HUDEP-2 (cell line): ENCODE measurements around the gene RGS6.

Experiments
- DNase-seq, 76 experiments: peaks; one replicate each; lab custom pipeline; 2025; ENCODE audit not compliant: unreplicated experiment in 76 of 76; lab: John Stamatoyannopoulos, UW

The RGS6 gene

DNA sequence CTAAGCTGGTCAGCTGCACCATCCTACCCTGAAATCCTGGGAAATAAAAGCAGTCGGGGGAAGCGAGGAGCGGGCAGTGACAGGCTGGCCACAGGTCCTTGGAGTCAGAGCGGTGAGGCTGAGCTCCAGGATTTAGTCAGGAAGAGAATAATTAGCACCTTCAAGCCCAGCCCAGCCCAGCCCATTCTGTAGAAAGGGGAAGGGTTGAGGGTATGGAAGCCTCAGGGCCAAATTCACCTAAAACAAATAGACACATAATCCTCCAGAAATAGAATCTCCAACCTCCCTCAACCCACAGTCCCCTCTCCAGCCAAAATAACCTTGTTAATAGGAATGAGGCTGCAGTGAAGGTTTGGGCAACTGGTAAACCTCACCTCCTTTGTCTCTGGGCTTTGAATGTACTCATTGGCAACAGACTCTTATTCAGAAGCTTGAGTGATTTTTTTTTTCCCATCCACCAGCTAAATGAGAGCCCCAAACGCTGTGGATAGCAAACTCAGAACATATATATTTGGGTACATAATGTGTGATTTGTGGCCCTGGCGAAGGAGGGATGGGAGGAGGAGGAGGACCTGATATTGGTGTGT is 627.5 kb downstream of the RGS6 start:
- no peak for DNase-seq

DNA sequence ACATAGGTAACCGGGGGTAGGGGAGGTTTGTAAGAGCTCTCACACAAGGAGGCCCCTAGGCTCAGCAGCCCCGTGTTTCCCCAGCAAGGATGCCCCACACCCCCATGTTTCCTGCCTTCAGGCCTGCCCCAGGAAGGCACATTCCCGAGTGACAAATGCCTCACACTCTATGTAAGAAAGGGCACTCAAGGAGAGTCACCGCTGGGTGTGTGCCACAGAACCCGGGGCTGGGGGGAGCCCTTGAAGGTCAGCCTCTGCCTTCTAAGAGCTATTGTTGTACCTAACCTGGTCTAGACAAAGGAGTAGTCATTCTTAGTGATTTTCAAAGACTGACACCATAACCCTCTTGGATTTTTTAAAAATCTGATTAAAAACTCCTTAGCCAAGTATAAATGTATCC is 628.1 kb downstream of the RGS6 start:
- DNase-seq, result no peak

- no peak for DNase-seq
These were observed 628.8 kb downstream of the RGS6 start for GRCh38 chr14:72560889-72561493.

DNA sequence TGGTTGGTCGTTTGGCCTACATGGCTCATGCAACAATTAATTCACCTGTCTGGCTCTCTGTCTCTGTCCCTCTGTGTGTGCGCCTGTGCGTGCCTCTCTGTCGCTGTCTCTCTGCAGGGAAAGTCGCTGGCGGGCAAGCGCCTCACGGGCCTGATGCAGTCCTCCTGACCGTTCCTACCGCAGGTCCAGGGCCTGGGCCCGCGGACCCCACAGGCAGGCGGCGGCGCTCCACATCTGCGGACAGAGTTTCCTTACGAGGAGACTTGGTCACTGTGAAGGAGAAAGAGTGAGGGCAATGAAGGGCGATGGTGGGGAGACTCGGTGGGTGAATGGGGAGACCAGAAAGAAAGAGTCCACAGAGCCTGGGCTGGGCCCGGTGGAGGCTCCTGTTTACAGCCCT is 630.1 kb downstream of the RGS6 start:
- no peak for DNase-seq

DNA sequence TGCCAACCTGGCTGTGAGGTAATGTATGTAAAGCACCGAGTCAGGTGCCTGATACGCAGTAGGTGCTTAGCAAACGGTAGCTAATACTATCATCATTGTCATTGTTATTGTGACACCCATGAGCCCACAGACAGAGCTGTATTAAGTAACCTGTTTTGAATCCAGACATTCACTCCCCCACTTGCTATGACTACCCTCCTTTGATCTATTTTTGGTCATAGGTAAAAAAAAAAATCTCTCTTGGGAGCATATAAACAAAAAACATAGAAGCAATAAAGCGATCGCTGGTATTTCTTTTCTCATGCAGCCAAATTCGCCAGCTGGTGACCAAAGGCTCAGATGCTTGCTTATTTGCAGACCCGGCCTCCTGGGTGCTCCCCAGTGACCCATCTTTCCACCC is 631.4 kb downstream of the RGS6 start:
- no peak for DNase-seq

DNA sequence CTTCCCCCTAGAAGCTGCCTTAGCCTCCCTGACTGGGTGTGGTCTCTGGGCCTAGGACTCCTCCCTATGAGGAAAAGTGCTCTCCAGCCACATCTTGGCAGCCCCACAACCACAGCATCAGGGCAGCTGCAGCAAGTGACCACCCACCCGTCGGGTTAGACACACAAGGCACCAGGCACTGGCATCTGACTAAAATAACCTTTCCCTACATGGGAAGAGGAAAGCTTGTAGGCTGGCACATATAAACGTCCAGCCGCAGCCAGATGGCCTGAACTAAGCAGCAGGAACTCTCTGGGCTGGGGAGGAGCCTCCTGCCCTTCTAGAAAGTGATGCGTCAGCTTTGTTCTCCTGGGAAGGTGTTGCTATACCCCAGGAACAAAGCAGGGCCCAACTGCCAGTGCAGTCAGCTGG is 632.9 kb downstream of the RGS6 start:
- no peak for DNase-seq

DNA sequence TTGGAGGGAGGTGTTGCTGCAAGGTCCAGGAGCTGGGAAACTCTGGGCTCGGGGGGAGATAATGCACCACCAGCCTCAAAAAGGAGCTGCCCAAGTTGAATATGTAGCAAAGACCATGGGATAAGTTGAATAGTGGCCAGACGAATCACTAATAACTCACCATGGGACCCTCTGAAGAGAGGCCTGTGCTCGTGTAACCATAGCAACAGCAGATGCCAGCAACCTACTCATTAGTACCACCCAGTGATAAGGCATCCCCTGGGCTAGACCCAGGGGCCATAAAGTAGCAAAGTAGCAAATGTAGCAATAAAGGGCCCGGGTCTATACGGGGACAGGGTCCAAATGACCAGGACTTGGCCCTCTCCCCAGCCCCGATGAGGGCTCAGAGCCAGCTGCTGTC is 633.7 kb downstream of the RGS6 start:
- DNase-seq, result no peak

DNA sequence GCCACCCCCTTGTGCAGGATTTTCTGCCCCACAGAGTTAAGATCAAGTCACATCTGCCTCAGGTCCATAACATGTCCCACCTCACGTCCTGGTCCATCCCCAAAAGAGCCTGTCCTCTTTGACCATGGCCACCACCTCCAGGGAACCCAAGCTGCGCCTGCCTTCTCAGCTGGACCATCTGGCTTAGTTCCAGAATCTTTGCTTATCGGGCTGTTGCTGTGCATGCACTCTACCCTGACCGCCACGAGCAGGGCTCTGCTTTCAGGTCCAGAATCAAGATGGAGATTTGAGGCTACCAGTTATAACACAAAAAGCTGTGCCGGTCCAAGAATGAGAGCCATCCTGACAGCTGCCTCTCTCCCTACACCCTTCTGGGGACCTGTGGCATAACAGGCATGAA is 635.0 kb downstream of the RGS6 start:
- DNase-seq, result peak in 3 of 76 experiments; percentile 8 to 15 (median 10)

DNA sequence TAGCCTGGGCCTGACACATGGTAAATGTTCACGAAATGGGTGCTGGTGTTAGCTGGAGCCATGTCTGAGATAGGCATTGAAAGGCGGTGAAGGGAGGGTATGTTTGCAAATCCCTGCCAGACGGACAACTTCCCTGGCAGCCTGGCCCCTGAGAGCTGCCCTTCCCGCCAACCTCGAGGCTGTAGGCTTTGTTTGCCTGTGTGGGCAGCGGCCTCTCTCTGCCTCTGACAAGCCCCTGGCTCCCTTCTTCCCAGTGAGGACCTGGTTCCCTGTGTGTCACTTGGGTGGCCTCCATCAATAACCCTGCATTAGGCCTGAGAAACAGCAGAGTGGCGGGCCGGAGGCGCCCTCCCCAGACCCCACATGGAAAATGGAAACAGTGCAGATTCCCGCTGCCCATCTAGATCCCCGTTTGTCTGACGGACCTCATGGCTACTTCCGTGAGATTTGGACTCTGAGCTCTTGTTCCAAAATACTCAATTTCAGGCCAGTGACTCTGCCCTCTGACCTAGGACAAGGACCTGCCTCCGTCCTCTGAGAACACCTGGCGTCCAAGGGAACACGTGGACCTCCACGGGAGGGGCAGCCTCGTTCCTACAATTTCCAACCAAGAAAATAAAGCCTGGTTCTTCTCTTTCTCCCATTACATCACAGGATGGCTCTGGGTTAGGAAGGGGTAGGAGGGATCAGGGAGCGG is 636.2 kb downstream of the RGS6 start:
- no peak for DNase-seq

DNA sequence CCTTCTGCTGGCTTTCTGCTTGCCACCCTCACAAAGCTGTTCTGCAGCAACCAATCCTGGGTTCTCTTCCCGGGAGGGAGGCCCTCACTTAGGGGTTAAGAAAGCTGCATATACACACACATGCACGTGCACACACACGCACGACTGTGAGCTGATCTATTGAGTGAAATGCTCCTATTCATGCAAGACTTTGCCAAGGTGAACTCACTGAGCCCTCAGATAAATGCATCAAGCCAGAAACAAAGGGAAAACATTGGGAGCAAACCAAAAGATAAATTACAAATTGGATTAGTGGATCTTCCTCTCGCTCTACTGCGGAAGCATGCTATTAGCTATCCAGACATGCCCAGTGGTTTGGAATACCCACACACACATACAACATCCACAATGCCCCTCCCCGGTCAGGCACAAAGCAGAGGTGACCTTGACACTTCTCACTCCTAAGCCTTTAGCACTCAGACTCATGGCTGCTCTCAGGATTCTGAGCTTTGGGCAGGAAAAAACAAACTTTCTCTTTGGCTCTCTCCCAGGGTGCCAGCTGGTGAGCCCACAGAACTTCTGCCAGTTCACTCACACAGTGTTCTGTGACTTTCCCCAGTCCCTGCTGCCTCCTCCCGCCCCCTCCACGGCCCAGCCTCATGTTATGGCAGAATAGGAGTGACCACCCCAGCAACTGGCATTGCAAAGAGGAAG is 641.6 kb downstream of the RGS6 start:
- DNase-seq, result no peak

DNA sequence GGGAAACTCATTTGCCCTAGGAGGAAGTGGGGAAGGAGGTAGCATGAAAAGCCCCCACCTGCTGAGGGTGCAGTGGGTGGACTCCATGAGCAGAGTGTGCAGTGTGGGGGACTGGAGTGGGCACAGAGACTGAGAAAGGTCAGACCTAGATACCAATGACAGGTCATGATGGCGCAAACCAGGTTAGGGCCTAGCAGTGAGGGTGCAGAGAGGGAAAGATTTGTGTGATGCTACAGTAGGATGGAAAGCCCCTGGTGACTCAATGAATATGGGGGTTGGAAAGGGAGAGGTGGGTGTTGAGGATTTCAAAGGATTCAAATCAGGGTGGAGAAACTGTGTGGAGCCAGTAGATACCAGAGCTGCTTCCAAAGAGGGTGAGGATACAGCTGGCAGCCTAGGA is 642.5 kb downstream of the RGS6 start:
- DNase-seq, result no peak

DNA sequence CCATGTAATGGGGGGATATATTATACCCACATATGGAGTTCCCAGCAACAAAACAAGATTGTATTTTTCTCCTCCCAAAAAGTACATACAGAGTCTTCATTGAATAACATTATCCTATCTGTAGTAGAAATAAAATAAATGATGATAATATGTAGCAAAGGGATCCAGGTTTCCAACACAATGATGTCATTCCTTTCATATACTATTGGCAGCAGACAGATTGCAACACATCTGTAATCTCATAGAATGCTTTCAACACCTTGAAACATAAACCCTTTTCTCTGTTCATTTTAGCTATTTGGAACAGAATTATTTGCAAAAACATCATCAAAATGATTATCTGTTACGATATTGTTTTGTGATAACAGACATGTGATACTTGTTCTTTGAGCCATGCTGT is 644.0 kb downstream of the RGS6 start:
- no peak for DNase-seq

GRCh38 chr14:72577521-72577920 is 645.3 kb downstream of the RGS6 start:
- peak in 1 of 76 experiments; percentile 3 for DNase-seq

DNA sequence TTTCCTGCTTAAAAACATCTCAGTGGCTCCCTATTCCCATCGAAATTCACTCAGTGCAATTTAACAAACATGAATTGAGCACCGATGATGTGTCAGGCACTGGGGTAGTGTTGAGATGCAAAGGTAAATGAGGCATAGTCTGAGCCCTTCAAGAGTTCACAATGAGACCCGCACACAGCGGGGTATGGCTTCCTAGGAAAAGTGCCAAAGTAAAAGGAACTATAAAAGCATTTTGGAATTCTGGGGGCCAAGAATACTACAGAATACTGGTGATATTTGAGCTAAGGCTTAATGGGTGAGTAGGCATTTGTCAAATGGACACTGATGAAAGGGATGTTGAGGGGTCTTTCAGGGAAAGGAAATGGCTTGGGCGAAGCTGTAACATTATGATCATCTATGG is 646.3 kb downstream of the RGS6 start:
- no peak for DNase-seq

DNA sequence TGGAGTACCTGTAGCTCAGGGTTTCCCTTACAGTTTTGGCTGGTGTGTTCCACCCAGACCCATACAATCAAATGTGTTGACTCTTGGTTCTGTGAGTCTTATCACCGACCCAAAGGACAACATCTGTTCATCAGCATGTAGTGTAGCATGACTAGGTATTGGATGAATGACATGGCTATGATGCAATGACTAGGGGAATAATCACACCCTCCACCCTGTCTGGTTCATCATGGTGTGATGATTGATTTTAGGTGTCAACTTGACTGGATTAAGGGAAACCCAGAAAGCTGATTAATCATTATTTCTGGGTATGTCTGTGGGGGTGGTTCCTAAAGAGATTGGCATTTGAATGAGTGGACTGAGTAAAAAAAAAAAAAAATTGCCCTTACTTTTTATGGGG is 650.4 kb downstream of the RGS6 start:
- no peak for DNase-seq

DNA sequence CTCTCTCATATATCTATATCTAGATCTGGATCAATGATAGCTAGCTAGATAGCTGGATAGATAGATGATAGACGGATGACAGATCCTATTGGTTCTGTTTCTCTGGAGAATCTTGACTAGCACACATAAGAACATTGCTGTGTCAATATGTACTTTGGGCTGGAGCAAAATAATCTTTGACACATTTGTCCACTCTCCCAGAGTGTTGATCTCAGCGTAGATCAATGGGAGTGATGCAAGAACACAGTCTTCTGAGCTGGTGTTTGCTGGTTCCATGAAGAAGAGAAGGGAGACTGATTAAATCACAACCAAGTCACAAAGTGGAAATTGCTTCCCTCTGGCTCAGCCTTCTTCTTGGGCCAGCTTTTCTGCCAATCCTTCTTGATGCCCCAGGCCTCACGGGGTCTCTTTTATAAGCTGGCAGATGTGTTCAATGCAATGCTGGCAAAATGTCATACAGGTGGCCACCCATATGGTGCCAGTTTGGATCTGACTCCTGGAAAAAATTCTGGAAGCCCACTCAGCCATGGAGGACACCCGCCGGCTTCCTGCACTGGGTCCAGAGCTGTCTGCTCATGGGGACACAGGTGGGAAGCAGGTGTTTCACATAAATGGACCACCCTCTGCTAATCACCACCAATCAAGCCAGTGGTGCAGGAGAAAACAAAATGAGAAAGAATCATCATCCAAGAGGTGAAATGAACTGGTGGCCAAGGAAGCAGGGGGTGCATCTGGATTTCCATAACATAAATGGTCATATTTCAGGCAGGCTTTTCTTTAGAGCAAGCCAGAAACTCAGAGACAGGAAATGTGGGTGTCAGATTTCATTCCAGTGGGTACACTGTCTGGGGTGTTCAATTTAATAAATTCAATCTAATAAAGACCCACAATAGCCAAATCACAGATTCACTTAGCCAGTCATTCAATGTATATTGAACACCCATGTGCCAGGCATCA is 651.4 kb downstream of the RGS6 start:
- DNase-seq, result no peak

DNA sequence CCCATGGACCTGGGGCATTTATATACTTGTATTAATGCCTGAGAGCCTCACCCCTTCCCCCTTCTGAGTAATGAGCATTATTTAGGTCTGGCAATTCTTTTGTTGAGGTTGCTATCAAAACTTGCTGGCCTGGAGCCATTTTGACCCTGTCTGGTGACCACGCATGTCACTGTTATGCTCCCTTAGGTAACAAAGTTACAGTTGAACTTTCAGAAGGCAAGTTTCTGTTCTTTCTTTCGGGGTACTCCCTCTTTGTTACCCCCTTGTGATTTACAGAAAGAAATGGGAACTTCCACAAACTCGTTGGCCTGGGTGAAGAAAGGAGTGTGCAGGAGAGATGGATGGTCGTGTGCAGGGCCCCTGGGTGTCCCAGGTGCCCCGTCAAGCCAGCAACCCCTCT is 656.3 kb downstream of the RGS6 start:
- no peak for DNase-seq

GRCh38 chr14:72589652-72590051 is 657.4 kb downstream of the RGS6 start:
- no peak for DNase-seq

DNA sequence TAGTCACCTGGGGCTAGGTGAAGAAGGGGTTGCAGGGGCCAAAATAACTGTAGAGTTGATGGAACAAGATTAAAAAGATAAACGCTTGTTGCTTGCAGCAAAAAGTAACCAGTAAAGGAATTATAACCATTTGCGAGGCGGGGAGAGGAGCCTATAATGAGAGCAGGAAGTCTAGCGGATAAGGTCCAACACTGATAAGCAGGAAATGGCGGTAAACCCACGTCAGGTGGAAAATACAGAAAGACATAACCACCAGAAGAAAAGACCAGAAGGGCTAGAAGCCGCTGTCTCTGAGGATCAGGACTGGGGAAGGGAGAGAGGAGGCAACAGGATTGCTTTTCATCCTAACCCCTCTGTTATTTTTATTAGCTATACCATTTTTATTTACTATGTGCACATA is 658.3 kb downstream of the RGS6 start:
- DNase-seq, result no peak

GRCh38 chr14:72591391-72591790 is 659.2 kb downstream of the RGS6 start:
- DNase-seq, result no peak
